Right renal pelvis (tissue), 4 donors: ENCODE data around the gene DOCK4. TPM values are rescaled to one million over a fixed set of nuclear protein-coding genes. Genes with fewer than 3 reads are reported as not detected.

Source experiments
- DNase-seq, 4 donors: peaks; one replicate each; pipeline ENCODE4 v3.0.0-alpha.2; 2013; ENCODE audit warnings: low read depth in 4 of 4, low spot score in 3 of 4, missing footprints in 1 of 4
- polyA plus RNA-seq, 4 donors: library from polyadenylated mRNA; unstranded; fragments of 120-200 nt; gene quantifications; one replicate each; pipeline ENCODE4 v1.2.1, GENCODE V29; 2013; ENCODE audit not compliant: insufficient read length in 4 of 4

DOCK4 gene
- polyA plus RNA-seq, 4 donors = 20.1 to 26.6 (median 21.4) TPM

DNA sequence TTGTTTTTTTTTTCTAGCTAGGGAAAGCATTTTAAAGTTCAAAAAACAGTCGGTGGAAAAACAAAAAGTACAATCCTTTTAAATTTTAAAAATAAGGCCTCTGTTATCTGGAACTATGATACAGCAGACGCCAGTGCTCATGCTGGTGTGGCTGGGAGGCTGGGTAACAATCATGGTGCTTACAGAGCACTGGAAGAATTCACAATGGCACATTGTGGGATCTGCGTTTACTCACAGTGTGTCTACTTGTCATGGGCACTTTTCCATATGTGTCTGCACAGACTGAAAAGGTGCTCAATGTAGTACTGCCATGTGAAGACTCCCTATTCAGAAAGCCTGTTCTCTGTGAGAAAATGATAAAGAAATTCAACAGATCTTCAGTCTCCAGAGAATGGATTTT lies 365.7 kb downstream of the DOCK4 start:
- no peak for DNase-seq

DNA sequence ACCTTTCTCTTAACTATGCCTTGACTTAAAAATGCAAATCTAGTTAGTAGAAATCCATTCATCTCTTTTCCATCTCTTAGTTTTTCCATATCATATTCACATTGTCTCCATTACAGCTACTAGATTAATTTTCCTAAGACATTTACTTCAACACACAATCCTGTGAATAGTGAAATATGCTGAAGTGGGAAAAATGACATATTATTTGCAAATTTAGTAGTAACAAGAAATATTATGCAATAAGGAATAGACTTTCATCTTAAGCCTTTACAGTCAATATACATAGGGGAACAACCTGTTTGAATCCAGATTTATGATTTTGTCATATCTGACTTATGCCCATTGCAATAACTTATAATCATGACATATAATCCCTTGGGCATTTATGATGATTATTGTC lies 366.9 kb downstream of the DOCK4 start:
- no peak for DNase-seq

DNA sequence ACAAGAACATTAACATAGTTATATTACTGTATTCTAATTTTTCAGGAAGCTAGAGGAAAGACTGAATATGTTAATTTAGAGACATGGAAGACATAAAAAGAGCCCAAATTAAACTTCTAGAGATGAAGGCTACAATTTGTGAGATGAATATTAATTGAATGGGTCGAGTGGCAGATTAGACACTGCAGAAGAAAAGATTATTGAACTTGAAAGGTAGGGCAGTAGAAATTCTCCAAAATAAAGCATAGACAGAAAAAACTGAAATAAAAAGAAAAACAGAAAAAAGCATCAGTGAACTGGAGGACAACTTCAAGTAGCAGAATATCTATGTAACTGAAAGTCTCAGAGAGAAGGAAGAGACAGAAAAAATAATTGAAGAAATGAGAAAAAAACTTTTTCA lies 369.6 kb downstream of the DOCK4 start:
- DNase-seq = no peak

DNA sequence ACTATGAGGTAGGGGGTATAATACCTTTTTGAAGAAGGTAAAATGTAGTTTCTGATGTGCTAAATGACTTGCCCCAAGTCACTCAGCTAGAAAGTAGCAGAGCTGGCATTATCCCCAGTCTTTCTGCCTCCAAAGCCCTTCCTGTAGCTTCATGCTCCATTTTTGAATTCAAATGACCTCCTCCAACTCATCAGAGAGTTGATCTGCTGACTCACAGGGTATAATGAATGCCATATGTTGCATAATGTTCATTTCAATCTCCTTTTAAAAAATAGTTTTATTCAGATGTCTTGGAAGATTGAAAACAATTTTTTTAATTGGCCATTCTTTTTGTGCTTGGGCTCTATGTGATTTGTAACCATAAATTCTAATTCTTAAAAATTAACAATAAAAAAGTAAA lies 371.1 kb downstream of the DOCK4 start:
- DNase-seq = no peak

DNA sequence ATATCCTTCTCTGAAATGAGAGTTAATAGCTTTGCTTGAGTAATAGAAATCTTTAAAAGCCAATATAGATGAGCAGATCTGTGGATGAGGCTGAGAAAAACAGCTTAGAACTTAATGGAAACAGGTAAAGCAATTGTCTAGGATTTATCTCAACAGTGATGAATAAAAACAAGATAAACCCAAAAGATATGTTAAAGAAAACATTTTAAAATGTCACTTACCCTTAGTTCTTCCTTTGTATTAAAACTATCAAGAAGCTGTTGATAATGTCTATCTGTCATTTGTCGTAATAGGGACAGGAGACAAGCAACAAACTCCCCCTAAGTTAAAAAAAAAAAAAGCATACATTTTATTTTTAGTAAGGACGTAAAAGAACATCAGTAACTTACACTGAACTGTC lies 371.8 kb downstream of the DOCK4 start:
- DNase-seq = no peak

DNA sequence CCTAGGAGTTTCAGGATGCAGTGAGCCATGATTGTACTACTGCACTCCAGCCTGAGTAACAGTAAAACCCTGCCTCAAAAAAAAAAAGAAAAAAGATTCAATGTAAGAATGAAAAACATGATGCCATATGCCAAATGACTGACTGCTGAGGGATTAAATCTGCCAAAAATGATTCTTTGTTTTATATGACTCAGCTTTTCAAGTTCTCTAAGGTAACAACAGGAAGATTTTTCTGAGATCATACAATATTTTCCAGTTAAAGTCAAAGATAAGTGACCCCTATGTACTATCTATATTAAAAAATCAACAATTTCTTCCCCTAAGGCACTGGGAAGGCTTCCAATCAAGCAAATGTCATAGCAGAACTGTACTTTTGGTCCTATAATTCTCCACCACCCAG lies 372.7 kb downstream of the DOCK4 start:
- DNase-seq = no peak

DNA sequence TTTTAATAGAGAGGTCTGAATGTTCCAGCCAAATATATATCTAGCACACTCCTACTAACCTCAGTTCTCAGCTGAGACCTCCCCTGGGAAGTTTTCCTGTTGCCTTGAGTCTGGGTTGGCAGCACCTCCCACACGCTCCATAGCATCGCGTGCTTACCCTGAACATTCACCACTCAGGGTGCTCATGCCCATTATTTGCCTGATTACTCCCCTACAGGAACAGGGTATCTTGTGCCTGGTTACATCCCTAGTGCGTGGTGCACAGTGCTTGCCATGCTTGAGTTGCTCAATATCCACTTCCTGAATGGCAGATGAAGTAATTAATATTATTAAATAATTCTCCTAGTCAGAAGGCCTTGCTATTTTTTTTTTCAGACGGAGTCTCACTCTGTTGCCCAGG lies 374.0 kb downstream of the DOCK4 start:
- no peak for DNase-seq

DNA sequence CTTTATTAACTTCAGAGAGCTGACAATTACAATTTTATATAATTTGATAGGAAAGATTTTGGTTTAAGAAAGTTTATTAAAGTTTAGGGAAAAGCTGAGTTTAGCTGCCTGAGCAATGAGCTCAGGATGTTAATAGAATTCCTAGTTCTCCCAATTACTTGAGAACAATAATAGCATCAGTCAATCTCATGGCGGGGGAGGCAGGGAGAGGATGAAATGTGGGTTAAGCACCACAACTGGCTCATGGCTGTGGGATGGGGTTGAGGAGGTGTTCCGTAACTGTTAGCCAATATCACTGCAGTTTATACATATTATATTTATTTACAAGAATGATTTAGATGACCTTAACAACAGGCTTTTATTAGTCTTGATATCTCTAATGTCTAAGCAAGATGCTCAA lies 377.0 kb downstream of the DOCK4 start:
- no peak for DNase-seq

DNA sequence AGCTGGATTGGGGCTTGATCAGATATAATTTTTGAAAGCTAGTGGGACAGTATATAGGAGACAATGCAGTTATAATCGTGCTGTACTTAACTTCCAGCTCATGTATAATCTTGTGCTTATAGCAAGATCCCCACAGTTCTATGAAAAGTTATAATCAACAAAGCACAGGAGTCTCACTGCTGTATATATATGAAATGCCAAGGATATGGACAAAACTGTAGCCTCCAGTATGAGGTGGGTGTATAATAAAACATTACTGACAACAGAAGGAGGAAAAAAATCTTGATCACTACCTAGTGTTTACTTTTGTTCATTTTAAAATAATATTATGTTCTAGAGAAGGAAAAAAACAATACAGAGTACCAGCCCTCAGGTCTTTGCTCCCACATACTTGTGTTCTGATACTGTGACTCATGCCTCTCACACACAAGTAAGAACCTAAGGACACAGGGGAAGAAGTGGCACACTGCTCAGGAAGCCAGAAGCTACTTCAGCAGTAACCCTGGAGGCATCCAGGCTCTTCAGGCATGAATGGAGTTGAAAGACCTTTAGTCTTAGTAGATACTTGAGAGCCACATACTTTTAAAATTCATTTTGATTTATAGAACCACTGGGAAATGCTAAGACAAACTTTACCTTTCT lies 378.2 kb downstream of the DOCK4 start:
- no peak for DNase-seq

DNA sequence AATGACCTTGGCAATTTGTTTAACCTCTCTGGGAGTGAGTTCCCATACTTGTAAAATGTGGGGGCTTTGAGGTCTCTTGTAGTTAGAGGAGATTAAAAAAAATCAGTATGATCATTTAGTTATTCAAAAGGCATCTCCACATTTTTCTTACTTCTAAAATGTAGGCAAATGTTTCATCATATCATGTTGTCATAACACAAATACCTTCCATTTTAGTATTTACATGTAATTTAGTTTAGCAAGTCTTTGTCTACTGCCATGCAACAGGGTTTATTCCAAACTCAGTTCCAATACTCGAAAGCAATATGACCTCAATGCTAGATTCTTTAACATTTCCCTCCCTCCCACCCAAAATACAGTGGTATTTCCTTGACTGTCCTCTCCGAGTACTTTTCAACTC lies 381.2 kb downstream of the DOCK4 start:
- no peak for DNase-seq

DNA sequence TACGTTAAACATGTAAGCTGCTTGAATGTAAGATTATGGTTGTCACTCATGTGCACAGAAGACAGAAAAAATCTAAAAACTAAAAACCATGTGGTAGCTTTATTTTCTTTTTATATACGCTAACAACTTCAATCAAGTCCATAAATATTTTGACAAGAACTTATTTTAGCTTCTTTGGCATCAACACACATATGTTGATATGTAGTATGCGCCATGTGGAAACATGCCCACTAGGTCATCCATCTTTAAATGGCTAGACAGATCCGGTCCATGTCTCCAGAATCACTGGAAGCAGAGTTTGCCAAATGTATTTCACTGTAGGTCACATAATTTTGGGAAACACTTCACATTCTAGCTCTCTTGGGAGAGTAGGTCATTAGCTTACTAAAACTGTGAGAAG lies 382.4 kb downstream of the DOCK4 start:
- DNase-seq = no peak

DNA sequence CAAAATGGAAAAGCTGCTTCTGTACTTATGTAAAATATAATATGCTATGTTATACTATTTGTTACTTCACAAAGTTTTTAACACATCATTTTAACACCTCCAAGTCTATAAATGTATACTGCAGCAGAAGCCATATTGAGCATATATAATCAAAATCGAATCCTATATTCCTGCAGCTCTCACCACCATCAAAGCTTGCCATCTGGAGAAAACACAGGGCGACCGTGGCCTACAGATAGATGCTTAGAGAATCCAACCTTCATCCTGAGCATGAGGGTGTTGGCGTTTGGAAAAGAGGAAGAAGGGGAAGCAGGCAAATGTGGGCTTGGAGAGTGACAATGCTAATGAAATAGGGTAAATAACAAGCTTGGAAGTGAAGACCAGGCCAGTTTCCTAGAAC lies 385.2 kb downstream of the DOCK4 start:
- no peak for DNase-seq

DNA sequence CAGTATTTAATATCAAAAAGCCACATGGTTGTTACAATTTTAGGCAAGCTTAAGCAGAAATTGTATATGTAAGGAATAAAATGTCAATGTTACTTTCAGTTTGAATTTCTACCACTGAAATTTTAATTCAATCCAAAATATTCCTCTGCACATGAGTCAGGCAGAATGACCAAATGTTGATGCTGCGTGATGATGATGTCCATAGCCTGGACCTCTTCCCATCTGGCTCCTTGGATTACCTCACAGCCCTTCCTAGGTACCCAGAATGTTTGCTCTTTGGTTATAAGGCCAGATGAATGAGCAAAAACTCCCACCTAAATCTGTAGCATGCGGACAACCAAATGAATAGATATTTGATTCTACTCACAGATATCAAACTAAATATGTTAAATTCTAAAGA lies 385.6 kb downstream of the DOCK4 start:
- DNase-seq = no peak

DNA sequence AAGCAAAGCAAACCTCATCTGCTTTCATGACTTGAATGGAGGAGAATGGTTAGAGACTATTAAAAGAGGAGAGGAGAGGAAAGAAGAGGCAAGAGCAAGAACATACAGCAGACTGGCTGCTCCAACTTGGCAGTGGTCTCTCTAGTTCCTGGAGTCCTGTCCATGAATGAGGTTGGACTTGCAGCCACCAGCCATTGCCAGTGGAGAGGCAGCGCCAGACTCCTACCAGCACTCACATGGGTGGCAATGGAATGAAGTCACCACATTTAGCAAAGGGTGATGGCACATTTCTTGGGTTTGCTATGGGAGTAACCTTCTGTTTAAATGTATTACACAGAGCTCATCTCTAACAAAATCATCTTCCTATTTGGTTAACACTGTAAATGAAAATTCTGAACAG lies 386.1 kb downstream of the DOCK4 start:
- DNase-seq = no peak

DNA sequence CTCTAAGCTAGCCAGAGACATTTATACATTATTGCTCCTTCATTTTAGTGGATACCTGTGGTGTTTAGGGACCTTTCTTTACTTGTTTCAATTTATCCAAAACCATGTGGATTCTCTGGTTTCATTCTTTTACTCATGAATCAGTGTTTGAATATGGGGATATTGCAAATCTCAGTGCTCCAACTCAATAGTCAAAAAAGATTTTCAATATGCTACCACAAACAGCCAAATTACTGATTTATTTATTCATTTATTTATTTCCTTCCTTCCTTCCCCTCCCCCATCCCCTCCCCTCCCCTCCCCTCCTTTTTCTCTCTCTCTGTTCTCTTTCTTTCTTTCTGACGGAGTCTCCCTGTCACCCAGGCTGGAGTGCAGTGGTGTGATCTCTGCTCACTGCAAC lies 390.8 kb downstream of the DOCK4 start:
- no peak for DNase-seq

DNA sequence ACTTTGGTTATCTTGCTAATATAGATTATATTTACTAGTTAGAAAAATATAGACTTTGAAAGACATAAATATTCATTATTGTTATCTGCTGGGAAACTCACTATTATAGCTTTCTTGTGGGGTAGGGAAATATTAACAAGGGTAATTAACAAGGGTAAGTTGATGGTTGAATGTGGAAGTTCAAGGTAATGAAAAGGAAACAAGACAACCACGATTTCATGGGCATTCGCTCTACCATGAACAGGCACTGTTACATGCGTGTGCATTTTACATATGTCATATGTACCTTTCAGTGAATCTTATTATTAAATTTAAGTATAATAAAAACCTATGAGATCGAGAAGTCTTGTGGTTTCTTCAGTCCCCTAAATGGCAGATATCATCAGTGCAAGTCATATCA lies 392.9 kb downstream of the DOCK4 start:
- DNase-seq = no peak

DNA sequence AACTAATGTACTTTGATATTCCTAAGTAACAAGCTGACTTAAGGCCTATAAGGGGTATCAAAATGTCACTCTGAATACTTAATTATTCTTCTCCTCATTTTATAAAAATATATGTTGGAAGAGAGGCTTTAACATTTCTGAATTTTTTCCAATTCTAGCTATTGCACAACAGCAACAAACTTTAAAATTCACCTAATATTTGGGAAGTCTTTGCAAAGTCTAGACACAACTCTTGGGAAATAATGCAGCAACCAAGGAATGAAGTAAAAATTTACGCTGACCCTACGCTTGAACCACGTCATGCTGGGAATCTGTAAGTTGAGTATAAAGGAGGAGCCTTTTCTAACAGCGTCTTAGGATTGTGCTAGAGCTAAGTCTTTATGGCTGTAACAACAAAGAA lies 400.0 kb downstream of the DOCK4 start:
- DNase-seq = no peak

DNA sequence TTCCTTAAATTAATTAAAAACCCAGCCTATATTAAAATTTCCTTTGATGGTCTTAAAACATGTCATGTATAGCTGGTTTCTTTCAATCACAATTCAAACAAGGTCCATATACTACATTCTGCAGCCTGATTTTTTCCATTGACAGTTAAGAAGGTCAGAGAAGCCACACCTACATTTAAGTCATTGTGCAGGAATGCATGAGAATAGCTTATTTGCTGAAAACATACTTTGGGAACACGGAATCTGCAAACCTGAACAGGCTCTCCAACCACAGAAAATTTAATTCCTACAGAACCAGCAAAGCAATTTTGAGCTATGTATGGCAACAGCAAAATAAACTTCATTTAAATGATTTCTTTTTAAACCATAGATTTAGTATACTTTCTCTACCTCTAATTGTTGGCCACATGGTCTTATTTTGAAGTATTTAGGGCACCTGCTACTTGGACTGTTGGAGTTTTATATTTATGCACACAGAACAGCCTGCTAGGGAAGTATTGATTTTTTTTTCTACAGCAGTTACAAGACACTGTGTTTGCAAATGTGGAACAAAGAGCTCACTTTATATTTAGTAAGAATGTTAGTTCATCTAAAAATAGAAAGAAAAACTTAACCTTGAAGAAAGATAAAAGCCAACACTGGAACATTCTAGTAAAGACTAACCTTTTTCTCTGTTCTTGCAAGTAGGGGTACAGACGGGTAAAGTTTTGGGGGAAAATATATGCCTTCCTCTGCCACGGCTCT lies 403.0 kb downstream of the DOCK4 start:
- no peak for DNase-seq

DNA sequence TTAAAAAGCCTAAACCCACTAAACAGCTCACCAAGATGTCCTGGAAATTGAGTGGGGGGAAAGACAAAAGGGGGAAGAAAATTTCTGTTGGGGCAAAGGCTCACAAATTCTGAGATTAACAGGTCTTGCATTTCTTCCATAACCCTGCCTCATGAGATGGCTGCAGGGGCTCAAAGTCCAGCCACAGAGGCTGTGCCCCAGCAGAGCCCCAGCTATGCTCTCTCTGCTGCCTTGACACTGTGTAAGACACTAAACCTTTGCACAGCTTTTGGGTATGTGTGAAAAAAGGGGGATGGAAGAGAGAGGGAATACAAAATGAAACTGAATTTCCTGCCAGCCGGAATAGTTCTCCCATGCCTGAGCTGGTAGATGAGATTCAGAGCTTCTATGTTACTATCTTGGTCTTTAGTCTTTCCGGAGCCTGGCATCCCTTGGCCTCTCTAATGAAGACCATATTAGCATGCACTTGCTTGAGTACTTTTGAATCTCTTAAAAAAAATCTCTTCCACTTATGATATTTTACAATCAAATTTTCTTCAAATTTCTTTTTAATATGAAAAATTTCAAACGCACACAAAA lies 403.9 kb downstream of the DOCK4 start:
- no peak for DNase-seq

DNA sequence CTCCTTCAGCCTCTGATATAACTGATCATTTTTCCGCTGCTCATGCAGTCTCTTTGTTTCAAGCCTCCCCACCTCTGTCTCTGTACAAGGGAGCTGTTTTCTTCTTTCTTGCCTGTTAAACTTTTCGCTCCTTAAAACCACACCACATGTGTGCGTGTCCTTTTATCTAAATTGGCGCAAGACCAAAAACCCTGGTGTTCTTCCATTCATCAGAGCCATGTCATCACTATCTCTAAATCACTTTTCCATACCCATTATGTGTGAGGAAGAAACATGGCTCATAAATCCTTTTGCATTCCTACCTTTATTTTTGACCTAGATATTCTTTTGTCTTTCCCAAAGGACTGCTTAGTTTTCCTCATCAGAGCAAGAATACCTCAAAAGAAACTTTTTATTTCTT lies 404.9 kb downstream of the DOCK4 start:
- DNase-seq = no peak

DNA sequence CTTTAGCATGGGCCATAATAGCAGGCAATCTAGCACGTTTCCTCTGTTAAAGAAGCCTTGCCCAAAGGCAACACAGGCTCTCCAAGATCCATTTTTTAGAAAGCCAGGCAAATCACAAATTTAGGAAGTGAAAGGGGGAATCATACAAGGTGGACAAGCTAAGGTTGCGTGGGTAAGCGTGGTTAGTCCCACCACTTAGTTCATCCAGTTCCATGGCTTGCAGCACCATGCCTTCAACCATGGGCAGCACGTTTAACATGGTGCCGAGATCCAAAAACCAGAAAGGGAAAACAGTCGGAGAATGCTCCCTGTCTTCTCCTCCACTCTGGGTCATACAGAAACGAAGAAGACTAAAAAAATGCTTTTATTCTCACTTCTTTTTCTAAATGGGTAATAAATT lies 409.5 kb downstream of the DOCK4 start:
- DNase-seq = no peak

DNA sequence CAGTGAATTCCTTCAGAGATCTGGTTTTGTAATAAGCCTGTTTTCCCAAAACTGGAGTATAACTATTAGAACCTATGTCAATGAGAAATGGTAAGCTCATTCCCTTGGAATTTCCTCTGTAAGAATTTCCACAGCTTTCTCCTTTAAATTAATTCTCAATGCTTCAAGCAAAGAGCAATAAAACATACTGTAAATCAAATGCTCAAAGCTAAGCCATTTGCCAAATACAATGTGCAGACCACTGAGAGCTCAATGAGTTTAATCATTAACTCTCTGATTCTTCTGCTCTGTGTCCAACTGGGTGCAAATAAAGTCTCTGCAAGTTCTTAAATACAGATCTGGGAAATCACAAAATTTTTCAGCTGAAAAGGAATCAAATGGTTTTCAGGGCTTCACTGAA lies 416.3 kb downstream of the DOCK4 start:
- DNase-seq = peak in 2 of 4 donors; percentile 16 to 19

DNA sequence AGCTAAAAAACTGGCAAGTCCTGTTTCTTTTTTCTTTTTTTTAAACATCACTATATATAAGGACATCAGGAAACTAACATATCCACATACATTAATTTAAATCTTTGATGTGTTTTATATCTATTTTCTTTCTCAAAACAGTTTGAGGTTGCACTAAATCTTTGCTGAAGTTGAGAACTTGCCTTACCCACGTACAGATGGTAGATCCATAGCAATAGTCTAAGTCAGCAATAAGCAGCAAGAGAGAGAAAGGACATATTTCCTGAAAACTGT lies 417.2 kb downstream of the DOCK4 start:
- DNase-seq = no peak
